SHP77 treated with DMSO at 0.1 percent for 48 hours (cell line): ENCODE results near the gene CSF1R.

Experiments used
- DNase-seq: peaks from one replicate; lab custom pipeline; 2025; lab: John Stamatoyannopoulos, UW

The CSF1R gene

DNA sequence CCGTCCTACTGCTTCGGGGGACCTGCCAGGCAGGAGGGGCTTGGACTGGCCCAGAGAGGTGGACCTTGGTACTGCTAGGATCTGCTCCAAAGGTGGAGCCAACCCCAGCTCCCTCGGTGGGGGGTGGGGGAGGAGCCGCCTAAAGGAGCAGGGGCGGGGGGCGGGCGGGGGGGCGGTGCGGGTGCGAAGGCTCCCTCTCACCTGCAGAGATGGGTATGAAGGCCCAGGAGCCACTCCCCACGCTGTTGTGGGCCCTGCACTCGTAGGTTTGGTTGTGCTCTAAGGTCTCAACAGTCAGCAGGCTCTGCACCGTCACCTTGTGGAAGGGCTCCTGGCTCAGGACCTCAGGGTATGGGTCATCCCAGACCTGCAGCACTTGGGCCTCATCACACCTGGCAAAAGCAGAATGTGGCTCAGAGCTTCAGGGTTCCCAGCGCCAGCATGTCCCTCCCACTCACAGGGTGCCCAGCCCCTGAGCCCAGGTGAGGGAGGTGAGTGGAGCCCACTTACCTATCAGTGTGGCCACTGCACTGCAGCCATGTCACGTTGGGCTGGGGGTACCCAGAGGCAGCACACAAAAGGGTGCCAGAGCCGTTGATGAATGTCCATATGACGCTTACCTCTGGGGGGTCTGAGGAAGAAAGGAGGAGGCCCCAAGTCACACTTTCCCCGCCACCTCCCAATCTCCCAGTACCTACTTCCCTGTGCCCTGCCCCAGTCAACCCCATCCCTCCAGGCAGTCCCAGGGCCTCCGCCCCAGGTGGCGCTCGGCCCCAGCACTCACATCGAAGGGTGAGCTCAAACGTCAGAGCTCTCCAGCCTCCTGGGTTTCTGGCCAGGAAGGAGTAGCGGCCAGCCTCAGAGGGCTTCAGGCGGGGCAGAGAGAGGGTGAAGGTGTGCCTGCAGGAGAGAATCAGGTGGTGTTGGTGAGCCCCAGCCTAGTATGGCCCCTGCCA is 16.4 kb downstream of the CSF1R start:
- no peak for DNase-seq

DNA sequence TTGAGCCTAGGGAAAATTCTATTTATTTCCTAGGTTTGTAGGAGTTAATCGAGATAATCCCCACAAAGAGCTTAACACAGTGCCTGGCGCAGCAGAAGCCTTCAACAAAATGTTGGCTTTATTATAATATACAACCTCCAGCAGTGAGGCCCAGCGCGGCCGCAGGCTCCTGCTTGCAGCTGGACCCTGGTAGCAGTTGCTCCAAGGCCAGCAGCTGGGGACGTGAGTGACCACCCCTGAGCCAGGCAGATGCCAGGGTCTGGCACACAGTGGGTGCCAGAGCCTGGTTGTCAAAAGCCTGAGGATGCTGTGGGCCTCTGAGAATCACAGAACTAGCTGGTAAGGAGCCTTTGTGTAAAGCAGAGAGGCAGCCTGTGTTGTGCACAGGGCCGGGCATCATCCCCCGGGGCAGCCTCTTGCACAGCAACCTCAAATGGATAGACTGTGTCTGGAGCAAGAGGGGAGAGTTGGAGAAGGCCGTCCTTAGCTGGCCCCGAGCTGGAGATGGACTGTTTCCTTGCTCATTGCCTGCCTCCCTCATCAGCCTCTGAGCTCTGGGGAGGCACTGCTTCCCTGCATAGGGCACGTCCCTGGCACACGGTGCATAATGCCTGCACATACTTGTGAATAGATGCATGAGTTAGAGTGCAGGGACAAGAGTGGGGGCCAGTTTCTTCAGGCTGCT is 17.3 kb downstream of the CSF1R start:
- no peak for DNase-seq

DNA sequence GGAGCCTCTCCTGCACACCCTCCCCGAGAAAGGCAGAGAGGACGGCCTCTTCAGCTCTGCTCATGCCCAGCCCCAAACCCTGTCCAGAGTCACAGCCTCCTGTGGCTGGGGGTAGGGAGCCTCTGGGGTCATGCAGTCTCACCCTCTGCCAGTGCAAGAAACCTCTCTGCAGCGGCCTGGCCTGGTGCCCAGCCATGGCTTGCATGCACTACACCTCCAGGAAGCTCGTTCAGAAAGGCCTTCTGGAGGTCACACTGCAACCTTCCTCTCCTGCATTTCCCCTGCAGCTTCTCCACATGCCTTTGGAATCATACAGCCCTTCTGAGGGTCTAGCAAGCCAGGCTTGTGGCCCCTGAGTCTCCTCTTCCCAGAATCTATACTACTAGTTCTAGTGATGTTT is 17.9 kb downstream of the CSF1R start:
- no peak for DNase-seq

DNA sequence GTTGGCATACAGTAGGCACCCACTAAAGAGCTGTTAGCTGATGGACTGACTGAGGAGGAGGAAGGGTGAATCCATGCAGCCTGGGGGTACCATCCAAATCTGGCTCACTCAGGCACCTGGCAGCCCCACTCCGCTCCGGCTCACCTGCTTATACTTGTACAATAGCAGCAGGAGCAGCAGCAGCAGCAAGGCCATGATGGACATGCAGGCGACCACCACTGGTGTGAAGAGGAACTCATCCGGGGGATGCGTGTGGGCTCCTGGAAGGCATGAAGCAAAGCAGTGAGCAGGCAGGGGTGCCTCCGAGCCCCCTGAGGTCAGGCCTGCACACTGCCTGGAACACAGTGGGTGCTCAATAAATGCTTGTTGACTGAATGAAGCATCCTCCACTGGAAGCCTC is 18.3 kb downstream of the CSF1R start:
- DNase-seq = no peak

DNA sequence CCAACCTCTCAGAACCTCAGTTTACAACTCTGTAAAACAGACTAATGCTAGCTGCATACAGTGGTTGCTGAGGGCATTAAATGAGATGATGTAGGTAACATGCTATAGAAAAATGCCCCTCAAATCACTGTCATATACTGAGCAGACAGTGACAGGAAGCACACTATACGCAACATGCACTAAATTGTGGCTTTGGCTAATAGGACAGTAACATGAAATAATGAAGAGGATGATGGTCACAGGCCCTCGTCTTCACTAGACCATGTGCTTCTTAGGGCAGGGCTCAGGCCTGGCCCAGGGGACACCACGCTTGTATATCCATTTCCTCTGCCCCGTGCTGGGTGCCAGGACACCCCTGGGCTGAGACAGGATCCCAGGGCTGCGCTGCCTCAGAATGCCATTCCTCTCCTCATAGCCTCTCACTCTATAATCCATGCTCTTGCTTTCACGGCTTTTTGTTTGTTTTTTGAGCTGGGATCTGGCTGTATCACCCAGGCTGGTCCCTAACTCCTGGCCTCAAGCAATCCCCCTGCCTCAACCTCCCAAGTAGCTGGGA is 18.9 kb downstream of the CSF1R start:
- no peak for DNase-seq

DNA sequence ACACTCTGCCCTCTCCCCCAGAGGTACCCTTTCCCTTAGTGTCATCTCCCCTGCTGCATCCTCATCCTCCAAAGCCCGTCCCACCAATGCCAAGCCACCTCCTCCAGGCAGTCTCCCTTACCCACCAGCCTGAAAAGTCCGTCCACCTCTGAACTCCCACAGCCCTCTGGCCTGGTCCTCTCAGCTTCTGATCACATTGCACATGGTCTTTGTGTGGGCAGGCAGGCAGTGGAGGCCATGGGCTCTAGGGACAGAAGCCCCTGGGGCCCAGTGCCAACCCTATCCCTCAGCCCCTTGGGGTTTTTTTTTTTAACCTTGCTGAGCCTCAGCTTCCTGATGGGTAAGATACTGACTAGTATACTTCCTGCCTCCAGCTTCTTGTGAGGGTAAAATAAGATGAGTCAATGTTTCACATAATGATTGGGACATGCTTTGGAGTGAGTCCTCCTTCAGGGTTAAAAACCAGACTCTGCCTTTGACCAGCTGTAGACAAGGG is 19.4 kb downstream of the CSF1R start:
- no peak for DNase-seq

DNA sequence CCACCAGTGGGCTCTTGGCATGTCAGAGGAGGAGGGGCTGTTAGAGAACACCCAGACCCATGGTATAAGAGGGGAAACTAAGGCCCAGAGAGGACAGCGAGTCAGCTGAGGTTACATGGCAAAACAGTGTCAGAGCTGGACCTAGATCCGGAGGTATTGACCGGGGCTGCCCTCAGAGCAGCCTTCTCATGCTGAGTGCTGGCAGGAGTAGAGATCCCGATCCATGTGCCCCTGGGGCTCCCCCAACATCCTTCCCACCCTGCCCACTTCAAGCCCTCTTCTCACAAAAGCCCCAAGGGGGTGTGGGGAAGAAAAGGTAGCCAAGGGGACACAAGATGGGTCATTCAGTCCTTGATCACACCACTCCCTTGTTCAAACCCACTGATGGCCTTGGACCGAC is 19.9 kb downstream of the CSF1R start:
- DNase-seq = no peak

DNA sequence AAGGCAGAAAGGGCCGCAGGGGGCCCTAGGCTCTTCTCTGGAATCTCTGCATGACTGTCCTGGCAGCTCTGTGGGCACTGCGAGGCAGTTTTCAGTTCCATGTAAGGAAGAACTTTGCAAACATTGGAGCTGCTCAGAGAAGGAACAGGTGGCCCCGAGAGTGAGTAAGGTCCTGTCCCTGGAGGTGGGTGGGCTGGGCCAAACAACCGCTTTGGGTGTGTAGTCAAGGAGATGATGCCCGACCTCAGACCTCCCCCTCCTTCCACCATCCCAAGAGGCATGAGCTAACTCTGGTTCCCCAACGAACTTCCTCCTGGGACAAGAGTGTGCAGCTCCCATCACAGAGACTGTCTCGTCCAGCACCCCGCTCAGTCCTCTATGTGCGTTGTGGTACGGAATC is 20.5 kb downstream of the CSF1R start:
- DNase-seq = no peak

DNA sequence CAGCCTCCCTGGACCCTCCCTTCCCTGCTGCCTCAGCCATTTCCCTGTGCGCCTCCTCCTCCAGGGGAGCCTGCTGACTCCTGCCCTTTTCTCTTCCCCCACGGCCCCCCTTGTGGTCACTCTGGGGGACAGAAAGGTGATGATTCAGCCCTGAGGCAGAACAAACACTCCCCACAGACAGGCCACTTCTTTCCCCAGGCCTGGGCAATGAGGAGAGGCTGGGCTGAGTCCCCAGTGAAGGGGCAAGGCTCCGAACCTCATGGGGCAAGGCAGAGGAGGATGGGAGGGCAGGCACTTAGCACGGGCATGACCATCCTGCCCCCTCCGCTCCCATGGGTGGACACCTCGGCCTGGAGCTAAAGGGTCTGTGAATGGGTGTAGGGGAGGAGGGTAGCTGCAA is 21.0 kb downstream of the CSF1R start:
- DNase-seq = no peak

DNA sequence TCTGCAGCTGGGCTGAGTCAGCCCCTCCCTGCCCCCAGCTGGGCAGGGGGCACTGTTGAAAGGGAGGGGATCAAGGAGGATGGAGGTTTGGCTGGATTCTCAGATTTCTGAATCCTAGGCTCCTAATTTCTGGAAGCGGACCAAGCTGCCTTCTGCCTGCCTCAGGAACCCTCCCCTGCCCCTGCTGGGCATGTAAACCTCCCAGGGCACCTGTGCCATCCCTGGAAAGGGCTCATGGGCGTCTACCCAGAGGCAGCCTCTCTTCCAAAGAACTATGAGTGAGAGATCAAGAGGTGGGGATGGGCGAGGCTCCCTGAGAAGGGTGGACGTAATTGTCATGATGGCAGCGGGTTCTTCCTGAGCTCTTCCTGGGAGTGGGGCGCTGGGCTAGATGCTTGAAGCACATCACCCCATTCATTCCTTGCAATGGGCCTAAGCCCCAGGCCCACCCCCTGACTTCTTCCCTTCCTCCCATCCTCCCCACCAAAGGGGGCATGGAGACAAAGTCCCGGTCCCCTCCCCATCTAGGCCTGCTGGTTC is 21.6 kb downstream of the CSF1R start:
- DNase-seq = no peak

DNA sequence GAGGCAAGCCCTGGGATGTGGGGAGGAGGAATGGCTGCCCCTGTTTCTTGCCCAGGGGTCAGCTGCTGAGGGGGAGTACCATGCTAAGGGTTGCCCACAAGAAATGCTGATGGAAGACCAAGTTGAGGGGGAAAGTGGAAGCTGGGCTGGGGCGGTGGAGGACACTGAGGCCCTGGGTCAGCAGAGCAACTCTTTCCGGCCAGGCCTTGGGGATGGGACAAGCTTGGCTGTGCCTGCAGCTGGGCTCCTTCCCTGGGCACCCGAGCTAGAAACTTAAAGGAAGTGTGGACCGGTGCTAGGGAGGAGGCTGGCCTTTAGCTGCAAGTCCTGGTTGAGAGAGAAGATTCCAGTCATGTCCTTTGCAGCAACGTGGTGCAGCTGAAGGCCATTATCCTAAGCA is 22.7 kb downstream of the CSF1R start:
- no peak for DNase-seq

DNA sequence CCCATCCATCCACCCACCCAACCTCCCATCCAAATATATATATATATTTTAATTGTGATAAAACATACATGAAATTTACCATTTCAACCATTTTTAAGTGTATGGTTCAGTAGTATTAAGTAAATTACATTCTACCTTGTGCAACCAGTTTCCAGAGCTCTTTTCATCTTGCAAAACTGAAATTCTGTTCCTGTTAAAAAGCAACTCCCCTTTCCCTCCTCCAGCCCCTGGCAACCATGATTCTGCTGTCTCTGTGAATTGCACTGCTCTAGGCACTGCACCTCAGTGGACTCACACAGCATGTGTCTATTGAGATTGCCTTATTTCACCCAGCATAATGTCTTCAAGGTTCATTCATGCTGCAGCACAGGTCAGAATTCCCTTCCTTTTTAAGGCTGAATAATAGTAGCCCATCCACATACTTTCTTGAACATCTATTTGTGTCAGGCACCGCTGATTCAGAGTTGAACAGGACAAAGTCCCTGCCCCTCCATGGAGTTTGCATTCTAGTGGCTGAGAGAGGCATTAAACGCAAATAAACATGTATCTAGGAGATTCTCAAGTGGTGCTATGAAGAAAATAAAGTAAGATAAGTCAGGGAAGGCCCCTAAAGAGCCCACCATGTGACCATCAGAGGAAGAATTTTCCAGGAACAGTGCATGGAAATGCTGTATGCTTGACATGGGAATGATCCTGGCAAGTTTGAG is 24.0 kb downstream of the CSF1R start:
- DNase-seq = no peak

DNA sequence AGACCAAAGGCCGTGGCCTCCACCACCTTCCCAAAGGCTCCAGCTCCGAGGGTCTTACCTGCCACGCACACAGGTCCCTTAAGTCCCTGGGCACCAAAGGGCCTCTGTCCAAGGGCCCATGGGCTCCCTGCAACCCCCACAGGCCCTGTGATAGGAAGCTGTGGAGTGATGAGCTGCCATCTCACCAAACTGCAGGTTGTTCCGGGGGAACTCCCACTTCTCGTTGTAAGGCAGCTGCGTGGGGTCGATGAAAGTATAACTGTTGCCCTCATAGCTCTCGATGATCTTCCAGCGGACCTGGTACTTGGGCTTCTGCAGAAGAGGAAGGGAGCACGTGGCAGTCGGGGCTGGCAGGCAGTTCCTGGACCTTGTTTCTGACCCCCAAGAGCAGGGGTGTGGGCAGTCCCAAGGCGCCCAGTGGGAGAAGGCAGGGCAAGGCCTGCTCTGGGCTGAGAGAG is 24.8 kb downstream of the CSF1R start:
- DNase-seq = no peak

DNA sequence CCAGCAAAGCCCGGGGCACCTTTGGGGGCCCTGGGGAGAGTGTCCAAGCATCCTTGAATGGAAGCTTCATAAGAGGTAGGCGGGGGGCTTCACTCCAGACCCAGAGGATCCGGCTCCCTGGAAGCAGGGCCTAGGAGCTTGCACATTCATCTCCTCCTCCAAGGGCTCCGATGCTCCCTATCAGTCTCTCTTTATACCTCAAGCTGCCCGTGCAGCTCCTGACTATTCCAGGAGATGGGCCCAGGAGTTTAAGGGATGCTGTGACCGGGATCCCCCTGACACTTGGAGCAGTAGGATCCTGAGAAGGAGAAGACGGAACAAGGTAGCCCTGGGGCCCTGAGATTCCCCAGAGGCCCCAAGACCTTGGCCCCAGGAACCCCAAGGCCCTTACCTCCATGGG is 25.9 kb downstream of the CSF1R start:
- no peak for DNase-seq

DNA sequence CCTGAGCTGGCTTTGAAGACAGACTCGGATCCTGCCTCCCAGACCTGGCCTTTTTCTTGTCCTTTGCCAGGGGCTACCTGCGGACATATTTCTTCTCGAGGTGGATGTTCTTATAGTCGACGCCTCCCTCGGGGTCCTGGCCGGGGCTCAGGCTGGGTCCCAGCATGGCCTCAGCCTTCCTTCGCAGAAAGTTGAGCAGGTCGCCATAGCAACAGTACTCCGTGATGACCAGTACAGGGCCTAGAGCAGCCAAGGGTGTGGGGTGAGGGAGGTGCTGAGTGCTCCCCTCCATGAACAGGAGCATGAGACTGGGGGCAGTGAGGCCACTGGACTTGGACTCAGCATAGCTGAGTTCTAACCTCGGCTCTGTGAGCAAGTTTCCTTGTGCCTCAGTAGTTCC is 26.7 kb downstream of the CSF1R start:
- DNase-seq = no peak

DNA sequence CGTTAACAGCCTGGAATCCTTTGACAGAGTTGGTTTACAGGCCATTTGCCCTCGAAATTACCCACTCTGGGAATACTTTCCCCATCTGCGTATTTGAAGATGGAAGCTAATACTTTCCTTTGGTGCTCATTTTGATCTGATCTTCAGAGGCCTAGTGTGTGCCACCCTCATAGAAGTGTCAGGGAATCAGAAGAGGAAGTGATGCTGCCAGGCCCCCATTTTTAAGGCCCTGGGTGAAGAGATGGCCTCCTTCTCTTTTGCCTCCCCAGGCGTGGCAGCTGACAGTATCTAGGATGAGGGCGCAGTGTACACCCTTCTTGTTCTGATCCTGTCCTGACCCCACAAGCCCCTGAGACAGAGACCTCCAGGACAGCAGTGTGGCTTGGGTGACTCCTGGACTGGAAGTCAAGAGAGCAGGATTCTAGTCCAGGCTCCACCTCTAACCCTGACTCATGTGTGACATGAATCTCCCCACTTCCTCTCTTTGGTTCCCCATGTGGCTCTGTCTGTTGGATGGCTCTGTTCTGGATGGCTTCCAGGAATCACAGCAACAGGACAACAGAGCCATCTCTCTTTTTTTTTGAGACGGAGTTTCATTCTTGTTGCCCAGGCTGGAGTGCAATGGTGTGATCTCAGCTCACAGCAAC is 27.8 kb downstream of the CSF1R start:
- no peak for DNase-seq

DNA sequence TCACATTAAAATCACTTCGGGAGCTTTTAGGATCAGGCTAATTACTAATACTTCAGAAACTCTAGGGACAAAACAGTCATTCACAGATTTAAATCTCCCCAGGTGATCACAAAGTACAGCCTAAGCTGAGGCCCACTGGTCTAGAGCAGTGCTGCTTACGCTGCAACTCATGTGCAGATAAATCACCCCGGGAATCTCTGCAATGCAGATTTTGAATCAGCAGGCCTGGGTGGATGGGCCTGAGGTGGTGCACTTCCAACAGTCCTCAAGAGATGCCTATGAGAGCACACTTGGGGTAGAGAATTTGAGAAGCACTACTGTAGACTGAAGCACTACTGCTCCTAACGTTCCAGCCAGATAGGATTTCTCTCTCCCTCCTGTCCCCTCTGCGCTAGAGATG is 28.4 kb downstream of the CSF1R start:
- DNase-seq = no peak

DNA sequence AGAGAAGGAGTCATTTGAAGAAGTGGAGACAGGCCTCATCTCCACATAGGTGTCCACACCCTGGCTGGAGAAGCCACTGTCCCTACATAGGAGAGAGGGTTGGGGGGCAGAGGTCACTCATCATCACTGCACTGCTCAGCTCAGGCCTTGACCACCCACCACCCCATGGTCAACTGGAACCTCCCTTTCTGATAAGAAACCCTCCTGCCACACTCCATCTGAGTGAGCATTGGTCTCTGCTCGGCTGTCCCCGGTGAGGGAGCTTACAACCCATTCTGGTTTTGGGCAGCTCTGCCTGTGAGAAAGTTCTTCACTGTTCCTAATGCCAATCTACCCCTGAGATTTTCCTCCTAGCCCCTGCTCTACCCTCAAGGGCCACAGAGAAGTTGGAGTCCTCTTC is 28.8 kb downstream of the CSF1R start:
- DNase-seq = no peak

DNA sequence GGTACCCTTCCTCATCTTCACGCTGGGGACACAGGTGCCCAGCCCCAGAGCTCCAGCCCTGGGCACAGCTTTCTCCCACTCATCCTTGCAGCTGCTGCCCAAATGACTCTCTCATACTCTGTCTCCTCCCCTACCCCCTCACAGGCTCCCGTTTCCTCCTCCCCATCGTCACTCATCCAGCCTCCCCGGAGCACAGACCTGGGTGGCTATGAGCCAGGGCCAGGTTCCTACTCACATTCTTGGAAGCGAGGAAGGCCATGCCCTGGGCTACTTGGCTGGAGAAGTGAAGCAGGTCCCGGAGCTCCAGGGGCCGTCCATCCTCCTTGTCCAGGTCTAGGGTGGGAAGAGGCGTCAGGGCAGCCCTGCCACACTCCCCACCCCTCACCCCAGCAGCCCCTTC is 29.3 kb downstream of the CSF1R start:
- DNase-seq = no peak

DNA sequence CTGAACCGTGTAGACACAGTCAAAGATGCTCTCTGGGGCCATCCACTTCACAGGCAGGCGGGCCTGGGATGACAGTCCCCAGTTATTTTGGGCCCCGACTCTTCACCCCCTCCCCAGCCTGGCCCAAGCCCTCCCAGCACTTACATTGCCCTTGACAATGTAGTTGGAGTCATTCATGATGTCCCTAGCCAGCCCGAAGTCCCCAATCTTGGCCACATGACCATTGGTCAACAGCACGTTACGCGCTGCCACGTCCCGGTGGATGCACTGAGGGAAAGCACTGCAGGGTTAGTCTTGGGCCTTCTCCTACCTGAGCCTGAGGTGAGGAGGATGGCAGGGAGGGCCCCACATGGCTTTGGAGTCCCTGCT is 30.3 kb downstream of the CSF1R start:
- no peak for DNase-seq

DNA sequence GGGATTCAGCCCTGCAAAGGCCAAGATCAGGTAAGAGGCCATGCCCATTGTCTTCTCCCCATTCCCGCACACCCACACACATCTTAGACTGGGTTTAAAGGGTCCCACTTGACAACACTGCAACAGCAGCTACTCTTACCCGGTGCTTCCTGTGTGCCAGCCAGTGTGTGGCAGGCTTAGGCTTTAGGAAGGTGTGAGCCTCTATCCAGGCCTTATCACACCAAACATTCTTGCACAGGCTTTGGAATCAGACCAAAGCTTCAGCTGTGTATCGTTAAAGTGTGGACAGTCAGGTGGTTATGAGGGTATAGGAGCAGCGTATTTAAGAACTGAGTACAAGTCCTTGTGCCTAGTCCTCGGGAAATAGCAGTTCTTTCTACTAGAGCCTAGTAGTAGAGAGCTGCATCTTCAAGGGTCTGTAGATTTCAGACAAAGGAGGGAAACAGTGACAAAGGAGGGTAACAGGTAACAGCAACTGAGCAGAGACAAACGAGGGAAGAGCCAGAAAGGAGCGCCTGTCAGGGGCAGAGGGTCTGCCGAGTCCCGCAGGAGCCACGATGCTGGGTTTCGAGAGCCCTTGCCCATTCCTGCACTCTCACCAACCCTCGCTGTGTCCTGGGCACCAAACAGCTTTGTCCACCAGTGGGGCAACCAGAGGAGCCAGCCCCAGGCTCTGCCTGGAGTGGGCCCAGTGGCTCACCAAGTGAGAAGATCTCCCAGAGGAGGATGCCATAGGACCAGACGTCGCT is 30.9 kb downstream of the CSF1R start:
- no peak for DNase-seq
